HepG2 (cell line): ENCODE measurements around the gene TRIM27. TPM values are rescaled to one million over a fixed set of nuclear protein-coding genes. Genes with fewer than 3 reads are reported as not detected.

Experiments used
- ARNT ChIP-seq: fragments of 450-650 bp; IDR thresholded peaks from 2 replicates; pipeline ENCODE4 v1.6.1; 2017
- CBX5 ChIP-seq: sonication (generic); formaldehyde crosslinking; IDR thresholded peaks from 2 replicates; pipeline ENCODE4 v1.4.0; 2020; ENCODE audit warnings: missing genetic modification reagents, borderline replicate concordance
- EZH2 ChIP-seq: conservative IDR thresholded peaks from 2 replicates; pipeline ENCODE4 v1.6.1; 2012; ENCODE audit warnings: mild to moderate bottlenecking, low read depth, low read length, moderate library complexity
- FOXK1 ChIP-seq: sonication (generic); formaldehyde crosslinking; IDR thresholded peaks from 2 replicates; pipeline ENCODE4 v1.4.0; 2020; ENCODE audit warnings: low read depth, missing genetic modification reagents, borderline replicate concordance
- HNRNPUL1 ChIP-seq: fragments of 200-400 bp; formaldehyde crosslinking; IDR thresholded peaks from 2 replicates; pipeline ENCODE4 v1.6.1; 2017; ENCODE audit warnings: low read depth, mild to moderate bottlenecking, low read length, moderate library complexity
- MAFF ChIP-seq: IDR thresholded peaks from 2 replicates; pipeline ENCODE4 v1.6.1; 2011; ENCODE audit warnings: low read depth, low read length, improper control_type of control experiment
- MAFG ChIP-seq: sonication (generic); formaldehyde crosslinking; IDR thresholded peaks from 2 replicates; pipeline ENCODE4 v1.5.1; 2020; ENCODE audit warnings: mild to moderate bottlenecking, missing genetic modification reagents
- NBN ChIP-seq: fragments of 450-650 bp; conservative IDR thresholded peaks from 2 replicates; pipeline ENCODE4 v1.6.1; 2017
- NRL ChIP-seq: sonication (generic); formaldehyde crosslinking; IDR thresholded peaks from 2 replicates; pipeline ENCODE4 v1.5.0; 2020; ENCODE audit warnings: missing genetic modification reagents, mild to moderate bottlenecking, moderate library complexity, borderline replicate concordance
- ONECUT2 ChIP-seq: sonication (generic); formaldehyde crosslinking; IDR thresholded peaks from 2 replicates; pipeline ENCODE4 v1.4.0; 2020; ENCODE audit warnings: missing genetic modification reagents
- SNAI1 ChIP-seq: sonication (generic); formaldehyde crosslinking; IDR thresholded peaks from 2 replicates; pipeline ENCODE4 v1.5.0; 2020; ENCODE audit warnings: mild to moderate bottlenecking, missing genetic modification reagents, borderline replicate concordance
- SRSF1 ChIP-seq: fragments of 200-400 bp; formaldehyde crosslinking; optimal IDR thresholded peaks from 2 replicates; pipeline ENCODE3; 2017; ENCODE audit warnings: mild to moderate bottlenecking, low read depth, low read length, moderate library complexity
- TCF7 ChIP-seq: sonication (generic); IDR thresholded peaks from 2 replicates; pipeline ENCODE4 v1.6.1; 2016; ENCODE audit warnings: antibody characterized with exemption, low read depth
- TOE1 ChIP-seq: sonication (generic); formaldehyde crosslinking; IDR thresholded peaks from 2 replicates; pipeline ENCODE4 v1.4.0; 2020; ENCODE audit warnings: mild to moderate bottlenecking, missing genetic modification reagents
- ZNF282 ChIP-seq: fragments of 450-650 bp; IDR thresholded peaks from 2 replicates; pipeline ENCODE4 v1.6.1; 2018; ENCODE audit not compliant: partially characterized antibody
- ZNF660 ChIP-seq: sonication (generic); formaldehyde crosslinking; IDR thresholded peaks from 2 replicates; pipeline ENCODE4 v1.5.1; 2020; ENCODE audit warnings: mild to moderate bottlenecking, low read depth, missing genetic modification reagents, borderline replicate concordance
- ZNF790 ChIP-seq: sonication (generic); formaldehyde crosslinking; IDR thresholded peaks from 2 replicates; pipeline ENCODE4 v1.8.0; 2022; ENCODE audit warnings: missing genetic modification reagents, mild to moderate bottlenecking, borderline replicate concordance
- polyA plus RNA-seq, 8 experiments: library from polyadenylated mRNA; depleted of rRNA in 3 of 8; stranded (reverse) in 7 of 8; unstranded in 1 of 8; fragments of >200 nt; fragmentation: Illumina TruSeq in 4 of 8; extraction: Trizol in 4 of 8; gene quantifications; 2 replicates each; pipeline versions ENCODE4 v1.2.1 to v1.2.3, GENCODE V29; 2011 to 2016; ENCODE audit warnings: low read depth in 4 of 8, missing spikeins in 1 of 8, mixed read lengths in 1 of 8; ENCODE audit not compliant: insufficient read depth in 1 of 8
- total RNA-seq, 5 experiments: library from RNA; depleted of rRNA; stranded (reverse); fragments of >200 nt; fragmentation: Illumina TruSeq; extraction: Trizol; gene quantifications; 2 replicates each; pipeline ENCODE4 v1.2.3, GENCODE V29; 2016; ENCODE audit warnings: low read depth in 1 of 5
- TF ChIP-seq, protein P1 (sequence below): sonication (generic); formaldehyde crosslinking; IDR thresholded peaks from 2 replicates; pipeline ENCODE4 v1.5.0; 2020; ENCODE audit warnings: mild to moderate bottlenecking, missing genetic modification reagents
- TF ChIP-seq, protein P2 (sequence below): IDR thresholded peaks from 2 replicates; pipeline ENCODE4 v1.6.1; 2016; ENCODE audit warnings: mild to moderate bottlenecking
- TF ChIP-seq, protein P3 (sequence below): sonication (generic); formaldehyde crosslinking; IDR thresholded peaks from 2 replicates; pipeline ENCODE4 v1.4.0; 2020; ENCODE audit warnings: missing genetic modification reagents
- TF ChIP-seq, protein P4 (sequence below): sonication (generic); formaldehyde crosslinking; IDR thresholded peaks from 2 replicates; pipeline ENCODE4 v1.8.0; 2023; ENCODE audit warnings: mild to moderate bottlenecking, missing genetic modification reagents
- TF ChIP-seq, protein P5 (sequence below): sonication (generic); formaldehyde crosslinking; IDR thresholded peaks from 2 replicates; pipeline ENCODE4 v1.5.1; 2020; ENCODE audit warnings: missing genetic modification reagents, mild to moderate bottlenecking, borderline replicate concordance
- TF ChIP-seq, protein P6 (sequence below): sonication (generic); formaldehyde crosslinking; IDR thresholded peaks from 2 replicates; pipeline ENCODE4 v1.5.0; 2020; ENCODE audit warnings: missing genetic modification reagents

The TRIM27 gene
- total and polyA plus RNA-seq, 2 of the 13 experiments (the other 11 are each of a cell fraction or from before 2014, with no cell fraction given): 88.6 to 112 TPM

DNA sequence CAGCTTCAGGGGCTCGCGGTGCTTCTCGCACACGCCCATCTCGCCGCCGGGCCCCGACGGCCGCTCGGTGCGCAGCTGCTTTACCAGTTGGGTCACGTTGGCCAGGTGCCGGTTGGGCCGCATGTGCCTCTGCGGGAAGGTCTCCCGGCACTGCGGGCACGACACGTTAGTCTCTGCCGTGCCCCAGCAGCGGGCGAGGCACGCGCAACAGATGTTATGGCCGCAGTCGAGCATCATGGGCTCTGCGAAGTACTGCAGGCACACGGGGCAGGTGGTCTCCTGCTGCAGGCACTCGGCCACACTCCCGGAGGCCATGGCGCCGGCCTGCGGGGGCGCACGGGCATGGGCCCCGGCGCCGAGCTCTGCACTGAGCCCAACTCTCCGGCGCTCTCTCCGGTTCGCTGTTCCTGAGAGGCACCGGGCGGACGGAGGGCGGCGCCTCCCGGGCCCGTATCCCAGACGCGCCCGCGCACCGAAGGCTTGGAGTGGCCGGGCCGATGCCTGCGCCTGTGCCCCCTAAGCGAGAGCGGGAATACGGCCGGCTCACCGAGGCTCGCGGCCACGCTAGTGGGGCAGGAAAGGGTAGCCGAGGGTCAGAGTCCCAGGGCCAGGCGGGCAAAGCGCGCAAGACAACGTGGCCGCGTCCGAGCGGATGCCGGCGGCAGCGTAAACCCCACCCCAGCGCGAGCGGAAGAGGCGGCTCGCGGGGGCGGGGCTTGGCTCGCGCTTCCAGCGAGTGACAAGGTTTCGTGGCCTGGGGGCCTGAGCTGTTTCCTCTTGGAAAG, at the start of gene TRIM27 (continued):
- TF ChIP-seq, protein P1, sequence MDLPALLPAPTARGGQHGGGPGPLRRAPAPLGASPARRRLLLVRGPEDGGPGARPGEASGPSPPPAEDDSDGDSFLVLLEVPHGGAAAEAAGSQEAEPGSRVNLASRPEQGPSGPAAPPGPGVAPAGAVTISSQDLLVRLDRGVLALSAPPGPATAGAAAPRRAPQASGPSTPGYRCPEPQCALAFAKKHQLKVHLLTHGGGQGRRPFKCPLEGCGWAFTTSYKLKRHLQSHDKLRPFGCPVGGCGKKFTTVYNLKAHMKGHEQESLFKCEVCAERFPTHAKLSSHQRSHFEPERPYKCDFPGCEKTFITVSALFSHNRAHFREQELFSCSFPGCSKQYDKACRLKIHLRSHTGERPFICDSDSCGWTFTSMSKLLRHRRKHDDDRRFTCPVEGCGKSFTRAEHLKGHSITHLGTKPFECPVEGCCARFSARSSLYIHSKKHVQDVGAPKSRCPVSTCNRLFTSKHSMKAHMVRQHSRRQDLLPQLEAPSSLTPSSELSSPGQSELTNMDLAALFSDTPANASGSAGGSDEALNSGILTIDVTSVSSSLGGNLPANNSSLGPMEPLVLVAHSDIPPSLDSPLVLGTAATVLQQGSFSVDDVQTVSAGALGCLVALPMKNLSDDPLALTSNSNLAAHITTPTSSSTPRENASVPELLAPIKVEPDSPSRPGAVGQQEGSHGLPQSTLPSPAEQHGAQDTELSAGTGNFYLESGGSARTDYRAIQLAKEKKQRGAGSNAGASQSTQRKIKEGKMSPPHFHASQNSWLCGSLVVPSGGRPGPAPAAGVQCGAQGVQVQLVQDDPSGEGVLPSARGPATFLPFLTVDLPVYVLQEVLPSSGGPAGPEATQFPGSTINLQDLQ (CRISPR knock-in tag): no peak
- TF ChIP-seq HNRNPUL1: peak; percentile 90
- no peak for TF ChIP-seq FOXK1 (CRISPR knock-in tag)
- TF ChIP-seq ZNF660 (CRISPR knock-in tag): no peak
- peak; percentile 58 for TF ChIP-seq ONECUT2 (CRISPR knock-in tag)
- TF ChIP-seq, protein P2, sequence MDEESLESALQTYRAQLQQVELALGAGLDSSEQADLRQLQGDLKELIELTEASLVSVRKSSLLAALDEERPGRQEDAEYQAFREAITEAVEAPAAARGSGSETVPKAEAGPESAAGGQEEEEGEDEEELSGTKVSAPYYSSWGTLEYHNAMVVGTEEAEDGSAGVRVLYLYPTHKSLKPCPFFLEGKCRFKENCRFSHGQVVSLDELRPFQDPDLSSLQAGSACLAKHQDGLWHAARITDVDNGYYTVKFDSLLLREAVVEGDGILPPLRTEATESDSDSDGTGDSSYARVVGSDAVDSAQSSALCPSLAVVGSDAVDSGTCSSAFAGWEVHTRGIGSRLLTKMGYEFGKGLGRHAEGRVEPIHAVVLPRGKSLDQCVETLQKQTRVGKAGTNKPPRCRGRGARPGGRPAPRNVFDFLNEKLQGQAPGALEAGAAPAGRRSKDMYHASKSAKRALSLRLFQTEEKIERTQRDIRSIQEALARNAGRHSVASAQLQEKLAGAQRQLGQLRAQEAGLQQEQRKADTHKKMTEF (CRISPR knock-in tag): peak; percentile 98
- TF ChIP-seq MAFF: no peak
- TF ChIP-seq NBN: no peak
- 0 out of 2 replicates have a peak, but pooled peaks have one; percentile 80 for TF ChIP-seq SNAI1 (CRISPR knock-in tag)
- TF ChIP-seq ARNT: no peak
- peak; percentile 94 for TF ChIP-seq ZNF790
- TF ChIP-seq TOE1 (CRISPR knock-in tag): 0 out of 2 replicates have a peak, but pooled peaks have one; percentile 24
- no peak for TF ChIP-seq TCF7
- TF ChIP-seq SRSF1: no peak
- no peak for TF ChIP-seq EZH2
- TF ChIP-seq NRL (CRISPR knock-in tag): peak; percentile 94
- peak; percentile 36; the same call in 1 of the 2 replicates for TF ChIP-seq MAFG
- TF ChIP-seq, protein P3, sequence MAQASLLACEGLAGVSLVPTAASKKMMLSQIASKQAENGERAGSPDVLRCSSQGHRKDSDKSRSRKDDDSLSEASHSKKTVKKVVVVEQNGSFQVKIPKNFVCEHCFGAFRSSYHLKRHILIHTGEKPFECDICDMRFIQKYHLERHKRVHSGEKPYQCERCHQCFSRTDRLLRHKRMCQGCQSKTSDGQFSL (CRISPR knock-in tag): peak; percentile 55; the same call in 1 of the 2 replicates
- no peak; the same call in 1 of the 2 replicates for TF ChIP-seq CBX5 (CRISPR knock-in tag)
- TF ChIP-seq, protein P4, sequence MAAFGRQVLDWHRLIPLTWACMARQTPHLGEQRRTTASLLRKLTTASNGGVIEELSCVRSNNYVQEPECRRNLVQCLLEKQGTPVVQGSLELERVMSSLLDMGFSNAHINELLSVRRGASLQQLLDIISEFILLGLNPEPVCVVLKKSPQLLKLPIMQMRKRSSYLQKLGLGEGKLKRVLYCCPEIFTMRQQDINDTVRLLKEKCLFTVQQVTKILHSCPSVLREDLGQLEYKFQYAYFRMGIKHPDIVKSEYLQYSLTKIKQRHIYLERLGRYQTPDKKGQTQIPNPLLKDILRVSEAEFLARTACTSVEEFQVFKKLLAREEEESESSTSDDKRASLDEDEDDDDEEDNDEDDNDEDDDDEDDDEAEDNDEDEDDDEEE (CRISPR knock-in tag): peak; percentile 94
- no peak for TF ChIP-seq ZNF282
- TF ChIP-seq, protein P5, sequence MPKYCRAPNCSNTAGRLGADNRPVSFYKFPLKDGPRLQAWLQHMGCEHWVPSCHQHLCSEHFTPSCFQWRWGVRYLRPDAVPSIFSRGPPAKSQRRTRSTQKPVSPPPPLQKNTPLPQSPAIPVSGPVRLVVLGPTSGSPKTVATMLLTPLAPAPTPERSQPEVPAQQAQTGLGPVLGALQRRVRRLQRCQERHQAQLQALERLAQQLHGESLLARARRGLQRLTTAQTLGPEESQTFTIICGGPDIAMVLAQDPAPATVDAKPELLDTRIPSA (CRISPR knock-in tag): 0 out of 2 replicates have a peak, but pooled peaks have one; percentile 67
- TF ChIP-seq, protein P6, sequence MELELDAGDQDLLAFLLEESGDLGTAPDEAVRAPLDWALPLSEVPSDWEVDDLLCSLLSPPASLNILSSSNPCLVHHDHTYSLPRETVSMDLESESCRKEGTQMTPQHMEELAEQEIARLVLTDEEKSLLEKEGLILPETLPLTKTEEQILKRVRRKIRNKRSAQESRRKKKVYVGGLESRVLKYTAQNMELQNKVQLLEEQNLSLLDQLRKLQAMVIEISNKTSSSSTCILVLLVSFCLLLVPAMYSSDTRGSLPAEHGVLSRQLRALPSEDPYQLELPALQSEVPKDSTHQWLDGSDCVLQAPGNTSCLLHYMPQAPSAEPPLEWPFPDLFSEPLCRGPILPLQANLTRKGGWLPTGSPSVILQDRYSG (CRISPR knock-in tag): peak; percentile 79; the same call in 1 of the 2 replicates
